ENCODE measurements around the gene PTPRB.

DNA sequence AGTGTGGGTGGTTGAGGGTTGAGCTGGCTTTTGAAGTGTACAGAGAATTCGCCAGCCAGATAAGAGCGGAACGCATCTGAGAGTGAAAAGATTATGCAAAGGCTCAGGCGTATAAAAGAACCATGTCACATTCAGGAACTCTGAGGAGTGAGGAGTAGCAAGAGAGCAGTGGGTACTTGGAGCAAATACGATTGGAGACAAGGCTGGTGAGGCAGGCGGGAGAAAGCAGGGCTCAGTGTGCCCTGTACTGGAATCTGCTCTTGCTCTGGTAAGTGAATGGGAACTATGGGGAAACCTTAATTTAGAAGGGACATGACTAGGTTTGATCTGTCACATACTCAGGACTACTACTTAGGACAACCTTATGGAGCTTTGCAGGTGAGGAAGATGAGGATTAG, 87.0 kb downstream of the PTPRB start:
- TF ChIP-seq, protein P1, sequence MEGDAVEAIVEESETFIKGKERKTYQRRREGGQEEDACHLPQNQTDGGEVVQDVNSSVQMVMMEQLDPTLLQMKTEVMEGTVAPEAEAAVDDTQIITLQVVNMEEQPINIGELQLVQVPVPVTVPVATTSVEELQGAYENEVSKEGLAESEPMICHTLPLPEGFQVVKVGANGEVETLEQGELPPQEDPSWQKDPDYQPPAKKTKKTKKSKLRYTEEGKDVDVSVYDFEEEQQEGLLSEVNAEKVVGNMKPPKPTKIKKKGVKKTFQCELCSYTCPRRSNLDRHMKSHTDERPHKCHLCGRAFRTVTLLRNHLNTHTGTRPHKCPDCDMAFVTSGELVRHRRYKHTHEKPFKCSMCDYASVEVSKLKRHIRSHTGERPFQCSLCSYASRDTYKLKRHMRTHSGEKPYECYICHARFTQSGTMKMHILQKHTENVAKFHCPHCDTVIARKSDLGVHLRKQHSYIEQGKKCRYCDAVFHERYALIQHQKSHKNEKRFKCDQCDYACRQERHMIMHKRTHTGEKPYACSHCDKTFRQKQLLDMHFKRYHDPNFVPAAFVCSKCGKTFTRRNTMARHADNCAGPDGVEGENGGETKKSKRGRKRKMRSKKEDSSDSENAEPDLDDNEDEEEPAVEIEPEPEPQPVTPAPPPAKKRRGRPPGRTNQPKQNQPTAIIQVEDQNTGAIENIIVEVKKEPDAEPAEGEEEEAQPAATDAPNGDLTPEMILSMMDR (IDR thresholded peaks at IDR 0.05) = no peak
- TF ChIP-seq EP300 (IDR thresholded peaks at IDR 0.05) (no peak), POLR2A (IDR thresholded peaks at IDR 0.05) (no peak)

Data from stomach (tissue), 4 donors.